ENCODE measurements around the gene VDR. TPM values are rescaled to one million over a fixed set of nuclear protein-coding genes. Genes with fewer than 3 reads are reported as not detected.
"Not testable (repeated sequence)": the region's sequence is repeated elsewhere in the genome, so short reads cannot be mapped to it uniquely, and the experiment has no call there.

Gene VDR
- total and polyA plus RNA-seq, 8 donors = 1.1 to 32.1 (median 2.2) TPM

- Histone ChIP-seq H3K9me3 (no peaks in the 10 kb centered on the region), H3K4me3 (peak overlapping the region; percentile 8 to 82), H3K4me1 (peaks cover 51 to 89% of the 10 kb centered on the region in 2 donors), H3K27me3 (no peaks in the 10 kb centered on the region), H3K27ac (peak overlapping the region; percentile 92 to 93), H3K36me3 (peaks cover 0 to 10% of the 10 kb centered on the region in 2 donors)
- DNase-seq (no peak), ATAC-seq (no peak)
- intact Hi-C loops (cut with DNase I) = no loop called here
- no peak for TF ChIP-seq CTCF (IDR thresholded peaks at IDR 0.05)
Observed at GRCh38 chr12:47817272-47818006, 87.4 kb downstream of the VDR start.

GRCh38 chr12:47816403-47817271 is 88.2 kb downstream of the VDR start:
- H3K27ac ChIP-seq = peak overlapping the region; percentile 92 to 93
- intact Hi-C loops (cut with DNase I) = no loop called here
- peaks cover 0 to 10% of the 10 kb centered on the region in 2 donors for H3K36me3 ChIP-seq
- no peaks in the 10 kb centered on the region for H3K27me3 ChIP-seq
- peak overlapping the region; percentile 8 to 82 for H3K4me3 ChIP-seq
- no peak for TF ChIP-seq CTCF (IDR thresholded peaks at IDR 0.05)
- peaks cover 51 to 89% of the 10 kb centered on the region in 2 donors for H3K4me1 ChIP-seq
- ATAC-seq (no peak), DNase-seq (no peak)
- H3K9me3 ChIP-seq = no peaks in the 10 kb centered on the region

GRCh38 chr12:47815447-47815846 is 89.3 kb downstream of the VDR start:
- H3K4me1 ChIP-seq = peaks cover 53 to 89% of the 10 kb centered on the region in 2 donors
- peak overlapping the region; percentile 92 for H3K27ac ChIP-seq
- H3K27me3 ChIP-seq; H3K36me3 ChIP-seq; ATAC-seq; DNase-seq; intact Hi-C loops (cut with DNase I); H3K4me3 ChIP-seq; H3K9me3 ChIP-seq: not testable (repeated sequence)

- ATAC-seq = no peak
- Histone ChIP-seq H3K27ac (peak overlapping the region; percentile 92), H3K36me3 (peaks cover 0 to 10% of the 10 kb centered on the region in 2 donors), H3K27me3 (no peaks in the 10 kb centered on the region), H3K4me1 (peaks cover 61 to 94% of the 10 kb centered on the region in 2 donors), H3K4me3 (no peak overlapping the region), H3K9me3 (no peaks in the 10 kb centered on the region)
- DNase-seq = no peak
- TF ChIP-seq CTCF (IDR thresholded peaks at IDR 0.05) = no peak
- intact Hi-C loops (cut with DNase I) = no loop called here
Observed at GRCh38 chr12:47814539-47815170, 90.1 kb downstream of the VDR start.

GRCh38 chr12:47813511-47814196 is 91.1 kb downstream of the VDR start:
- intact Hi-C loops (cut with DNase I) = no loop called here
- Histone ChIP-seq H3K9me3 (no peaks in the 10 kb centered on the region), H3K4me3 (peak overlapping the region in 1 of 2 donors; percentile 27), H3K27ac (peak overlapping the region; percentile 92), H3K36me3 (peaks cover 0 to 10% of the 10 kb centered on the region in 2 donors), H3K4me1 (peaks cover 69 to 100% of the 10 kb centered on the region in 2 donors), H3K27me3 (no peaks in the 10 kb centered on the region)
- ATAC-seq = peak; percentile 1
- DNase-seq = no peak
- no peak for TF ChIP-seq CTCF (IDR thresholded peaks at IDR 0.05)

Data from left lung (tissue), 10 donors.